CD4-positive, alpha-beta T cell treated with Interleukin-4 for 1 hour (primary cell): Measurements from ENCODE around the gene ELFN1.
A peak's percentile ranks its signal among the peaks of the same experiment; 100 is the strongest.

ENCODE experiments used
- DNase-seq, 2 donors: peaks; one replicate each; pipeline ENCODE4 v3.0.0-alpha.2; 2020 to 2022

The ELFN1 gene

DNA sequence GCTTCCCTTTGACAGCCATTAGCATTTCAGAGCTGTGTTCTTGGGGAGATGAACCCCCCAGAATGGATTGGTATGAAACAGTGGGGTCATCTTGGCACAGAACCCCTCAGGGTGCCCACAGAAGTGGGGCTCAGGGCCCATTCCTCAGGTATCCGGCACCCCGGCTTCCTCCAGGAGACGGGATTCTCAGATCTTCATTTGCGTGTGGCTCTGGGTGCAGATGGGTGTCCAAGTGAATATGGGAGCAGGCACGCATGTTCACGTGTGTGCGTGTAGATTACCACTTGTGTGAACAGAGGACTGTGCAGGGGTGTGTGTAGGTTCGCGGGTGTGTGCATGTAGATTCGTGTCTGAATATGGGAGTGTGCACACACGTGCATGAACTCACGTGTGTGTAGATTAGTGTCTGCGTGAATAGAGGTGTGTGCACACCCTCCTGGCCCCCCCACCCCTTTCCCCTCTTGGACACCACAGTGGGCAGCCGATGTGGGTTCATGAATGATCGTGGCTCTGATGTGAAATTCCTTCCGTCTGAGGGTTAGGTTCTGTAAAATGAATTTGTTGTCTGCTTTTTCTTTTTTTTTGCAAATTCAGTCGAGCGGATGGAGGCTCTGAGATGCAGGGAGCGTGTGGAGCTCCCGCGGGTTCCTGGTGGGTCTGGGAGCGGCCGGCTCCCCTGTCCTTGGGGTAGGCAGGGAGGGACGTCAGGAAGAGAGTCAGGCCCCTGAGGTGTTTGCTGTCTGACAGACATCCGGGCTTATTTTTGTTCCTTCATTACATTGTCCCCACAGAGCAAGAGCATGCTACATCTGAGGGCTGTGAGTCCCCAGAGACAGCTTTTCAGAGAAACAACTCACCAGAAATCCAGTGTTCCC is 7.4 kb downstream of the ELFN1 start:
- peak in 1 of 2 donors; percentile 5 for DNase-seq

DNA sequence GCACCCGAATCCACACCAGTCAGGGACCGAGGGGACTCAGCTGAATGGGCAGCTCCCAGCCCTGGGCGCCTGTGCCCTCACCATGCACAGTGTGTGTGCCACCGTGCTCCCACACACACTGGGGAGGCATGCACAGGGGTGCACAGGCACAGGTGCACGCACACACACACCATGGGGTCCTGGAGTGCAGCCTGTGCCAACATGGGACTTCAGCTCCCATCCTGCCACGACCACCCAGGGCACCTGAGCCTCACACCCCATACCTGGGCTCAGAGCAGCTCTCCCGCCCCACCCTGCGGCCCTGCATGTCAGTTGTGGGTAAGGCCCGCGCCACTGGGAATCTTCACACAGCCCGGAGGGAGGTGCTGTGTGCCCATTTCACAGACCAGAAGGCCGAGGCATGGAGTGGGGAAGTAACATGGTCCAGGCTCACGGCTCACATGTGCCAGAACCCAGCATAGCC is 8.0 kb downstream of the ELFN1 start:
- peak in 1 of 2 donors; percentile 6 for DNase-seq

DNA sequence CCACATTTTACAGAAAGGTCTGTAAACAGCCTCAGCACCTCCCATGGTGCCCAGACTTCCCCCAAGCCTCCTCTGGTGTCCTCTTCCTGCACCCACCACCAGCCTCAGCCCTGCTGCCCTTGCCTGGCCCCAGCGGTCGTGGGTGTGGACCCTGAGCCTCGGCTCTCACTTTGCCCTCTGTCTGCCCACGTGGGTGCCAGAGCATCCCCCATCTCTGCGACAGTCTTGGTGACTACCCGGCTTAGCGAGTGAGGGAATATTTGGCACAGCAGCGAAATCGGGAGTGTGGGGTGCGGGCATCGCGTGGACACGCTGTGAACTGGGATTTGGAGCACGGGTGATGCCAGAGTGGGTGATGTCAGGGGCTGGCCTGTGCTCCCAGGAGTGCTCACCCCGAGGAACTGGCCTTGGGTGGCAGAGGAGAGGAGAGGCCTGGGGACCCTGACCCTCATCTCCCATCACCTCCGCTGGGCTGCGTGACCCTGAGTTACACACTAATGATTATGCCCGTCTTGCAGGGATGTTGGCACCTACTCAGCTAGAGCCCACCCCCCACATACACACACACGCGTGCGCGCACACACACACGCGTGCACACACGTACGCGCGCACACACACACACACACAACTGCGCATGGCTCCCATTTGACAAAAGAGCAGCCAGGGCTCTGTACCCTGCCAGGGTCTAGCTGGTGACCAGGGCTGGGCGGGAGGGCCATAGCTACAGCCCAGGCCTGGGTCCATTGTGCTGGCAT is 8.7 kb downstream of the ELFN1 start:
- peak in 1 of 2 donors; percentile 5 for DNase-seq

DNA sequence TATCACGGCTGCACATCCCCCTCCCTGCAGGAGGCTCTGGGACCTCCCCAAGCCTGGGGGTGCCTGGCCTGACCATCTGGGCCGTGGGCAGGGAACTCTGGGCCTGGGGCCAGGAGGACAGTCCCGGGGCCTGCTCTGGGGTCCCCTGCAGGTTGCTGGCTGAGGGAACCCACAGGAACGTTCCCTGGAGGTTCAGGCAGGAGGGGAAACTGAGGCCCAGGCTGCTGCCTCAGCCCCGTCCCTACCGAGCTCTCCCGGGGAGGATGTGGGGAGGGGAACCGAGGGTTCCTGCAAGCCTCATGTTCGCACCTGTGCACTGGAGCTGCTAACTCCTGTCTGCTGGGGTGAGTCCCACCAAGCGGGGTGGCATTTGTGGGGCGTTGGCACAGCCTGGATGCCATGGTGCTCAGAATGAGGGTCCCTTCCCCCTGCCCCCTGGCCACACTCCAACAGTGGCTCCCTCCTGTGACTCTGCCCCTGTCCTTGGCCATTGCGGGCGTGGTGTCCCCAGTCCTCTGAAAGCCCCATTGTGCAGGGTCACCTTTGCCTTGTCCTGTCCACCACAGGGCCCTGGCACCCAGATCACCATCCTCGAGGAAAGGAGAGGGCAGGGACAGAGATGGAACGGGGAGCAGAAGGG is 9.4 kb downstream of the ELFN1 start:
- DNase-seq = peak in 1 of 2 donors; percentile 6

DNA sequence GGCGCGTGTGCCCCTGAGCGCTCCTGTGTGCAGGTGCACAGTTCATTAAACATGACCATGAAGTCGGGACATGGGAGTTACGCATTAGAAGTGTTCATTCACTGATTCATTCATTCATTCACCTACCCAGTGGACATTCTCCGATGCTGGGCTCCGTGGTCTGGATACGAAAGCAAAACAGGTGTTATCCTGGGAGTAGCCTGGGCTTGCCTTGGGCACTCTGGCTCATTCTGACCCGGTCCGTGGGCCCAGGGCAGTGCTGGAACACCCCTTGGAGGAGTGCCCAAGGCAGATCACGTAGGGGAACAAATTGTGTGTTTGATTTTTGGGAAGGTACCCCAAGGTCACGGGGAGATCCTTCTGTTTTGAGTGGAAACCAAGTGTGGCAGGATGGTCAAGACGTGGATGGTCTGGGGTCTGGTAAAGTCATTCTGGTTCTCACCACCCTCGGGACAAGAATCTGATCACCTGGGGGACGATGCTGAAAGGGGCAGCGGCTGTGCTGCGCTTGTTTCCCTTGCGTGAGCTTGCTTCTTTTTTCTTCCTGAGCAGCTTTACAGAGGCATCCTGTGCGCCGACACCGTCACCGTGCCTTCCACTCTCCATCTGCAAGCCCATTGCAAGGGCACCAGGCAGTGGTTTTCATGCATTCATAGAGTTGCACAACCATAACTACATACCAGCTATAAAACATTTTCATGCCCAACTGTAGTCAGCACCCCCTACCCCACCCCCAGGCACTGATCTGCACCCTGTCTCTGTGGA is 10.1 kb downstream of the ELFN1 start:
- DNase-seq = peak in 1 of 2 donors; percentile 1

DNA sequence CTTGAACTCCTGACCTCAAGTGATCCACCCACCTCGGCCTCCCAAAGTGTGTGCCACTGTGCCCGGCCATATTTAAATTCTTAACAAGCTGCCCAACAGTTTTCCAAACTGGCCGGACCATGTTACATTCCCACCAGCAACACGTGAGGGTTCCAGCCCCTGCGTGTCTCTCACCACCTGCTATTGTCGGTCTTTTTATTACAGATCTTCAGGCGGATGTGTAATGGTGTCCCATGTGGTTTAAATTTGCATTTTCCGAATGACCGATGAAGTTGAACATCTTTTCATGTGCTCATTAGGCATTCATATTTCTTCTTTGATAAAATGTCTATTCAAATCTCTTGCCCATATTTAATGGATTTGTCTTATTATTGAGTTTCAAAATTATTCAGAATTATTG is 11.5 kb downstream of the ELFN1 start:
- no peak for DNase-seq

DNA sequence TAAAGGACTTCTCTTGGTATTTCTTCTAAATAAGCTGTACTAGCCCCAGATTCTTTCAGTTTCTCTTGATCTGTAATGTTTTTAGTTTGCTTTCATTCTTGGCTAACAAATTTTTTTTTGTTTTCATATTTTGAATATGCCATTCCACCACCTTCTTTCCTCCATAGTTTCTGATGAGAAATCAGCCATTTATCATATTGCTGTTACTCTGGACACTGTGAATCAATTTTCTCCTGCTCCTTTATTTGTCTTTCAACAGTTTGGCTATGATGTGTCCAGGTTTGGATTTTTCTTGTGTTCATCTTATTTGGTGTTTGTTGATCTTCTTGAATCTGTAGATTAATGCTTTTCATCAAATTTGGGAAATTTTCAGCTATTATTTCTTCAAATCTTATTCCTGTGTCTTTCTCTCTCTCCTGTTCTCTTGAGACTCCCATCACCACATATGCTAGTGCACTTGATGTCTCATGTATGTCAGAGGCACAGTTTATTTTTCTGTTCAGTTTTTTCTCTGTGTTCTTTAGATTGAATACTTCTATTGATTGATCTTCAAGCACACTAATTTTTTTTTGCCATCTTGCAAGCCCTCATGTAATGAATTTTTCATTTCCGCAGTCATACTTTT is 15.0 kb downstream of the ELFN1 start:
- no peak for DNase-seq

DNA sequence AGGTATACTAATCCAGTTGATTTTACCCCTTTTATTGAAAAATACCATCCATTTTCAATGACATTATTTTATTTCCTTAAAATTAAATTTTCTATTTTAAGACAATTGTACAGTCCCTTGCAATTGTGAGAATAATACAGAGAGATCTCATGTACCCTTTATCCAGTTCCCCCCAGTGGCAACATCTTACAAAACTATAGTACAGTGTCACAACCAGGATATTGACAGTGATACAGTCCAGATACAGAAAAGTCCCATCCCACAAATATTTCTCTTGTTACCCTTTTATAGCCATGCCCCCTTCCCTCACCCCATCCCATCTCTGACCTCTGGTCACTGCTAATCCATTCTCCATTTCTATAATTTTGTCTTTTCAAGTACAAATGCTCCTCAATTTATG is 18.5 kb downstream of the ELFN1 start:
- no peak for DNase-seq

DNA sequence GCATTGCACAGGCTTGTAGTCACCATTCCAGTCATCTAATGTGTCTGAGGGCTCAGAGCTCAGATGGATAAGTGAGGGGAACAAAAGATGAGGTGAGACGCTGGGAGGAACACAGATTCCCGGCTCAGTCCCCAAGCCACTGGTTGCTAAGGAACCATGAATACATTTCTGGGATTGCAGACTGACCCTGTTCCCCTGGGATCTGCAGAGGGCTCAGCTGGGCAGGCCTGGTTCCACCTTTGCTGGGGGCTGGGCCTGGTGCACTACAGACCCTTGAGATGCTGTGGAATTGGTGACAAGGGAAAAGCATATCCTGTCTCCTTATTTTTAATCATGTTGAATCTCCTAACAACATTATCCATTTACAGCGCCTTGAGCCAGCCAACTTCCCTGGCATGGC is 19.2 kb downstream of the ELFN1 start:
- no peak for DNase-seq

DNA sequence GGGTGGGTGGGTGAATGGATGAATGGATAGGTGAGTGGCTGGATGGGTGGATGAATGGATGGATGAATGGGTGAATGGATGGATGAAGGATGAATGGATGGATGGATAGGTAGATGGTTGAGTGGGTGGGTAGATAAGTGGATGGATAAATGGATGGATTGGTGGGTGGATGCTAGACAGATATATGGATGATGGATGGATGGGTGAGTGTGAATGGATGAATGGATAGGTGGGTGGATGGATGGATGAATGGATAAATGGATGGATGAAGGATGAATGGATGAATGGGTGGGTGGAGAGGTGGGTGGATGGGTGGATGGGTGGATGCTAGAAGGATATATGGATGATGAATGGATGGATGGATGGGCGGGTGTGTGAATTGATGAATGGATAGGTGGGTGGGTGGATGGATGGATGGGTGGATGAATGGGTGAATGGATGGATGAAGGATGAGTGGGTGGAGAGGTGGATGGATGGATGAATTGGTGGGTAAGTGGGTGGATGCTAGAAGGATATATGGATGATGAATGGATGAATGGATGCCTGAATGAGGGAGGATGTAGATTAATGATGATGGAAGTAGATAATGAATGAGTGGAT is 20.4 kb downstream of the ELFN1 start:
- DNase-seq = no peak

DNA sequence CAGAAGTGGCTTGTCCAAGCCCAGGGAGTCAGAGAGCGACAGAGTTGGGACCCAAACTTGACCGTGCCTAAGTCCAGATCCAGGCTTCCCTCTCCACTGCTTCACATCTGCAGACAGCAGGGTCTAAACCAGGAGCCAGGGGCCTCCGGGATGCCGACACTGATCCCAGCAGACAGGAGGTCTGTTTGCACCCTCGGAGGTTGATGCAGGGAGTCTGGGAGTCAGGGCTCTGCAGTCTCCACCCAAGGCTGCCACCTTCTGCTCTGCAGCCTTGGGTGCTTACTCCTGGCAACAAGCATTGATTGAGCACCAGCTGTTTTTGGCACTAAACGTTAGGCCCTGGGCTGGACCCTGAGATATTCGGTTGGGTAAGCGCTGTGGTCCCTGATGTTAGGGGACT is 21.0 kb downstream of the ELFN1 start:
- DNase-seq = no peak

DNA sequence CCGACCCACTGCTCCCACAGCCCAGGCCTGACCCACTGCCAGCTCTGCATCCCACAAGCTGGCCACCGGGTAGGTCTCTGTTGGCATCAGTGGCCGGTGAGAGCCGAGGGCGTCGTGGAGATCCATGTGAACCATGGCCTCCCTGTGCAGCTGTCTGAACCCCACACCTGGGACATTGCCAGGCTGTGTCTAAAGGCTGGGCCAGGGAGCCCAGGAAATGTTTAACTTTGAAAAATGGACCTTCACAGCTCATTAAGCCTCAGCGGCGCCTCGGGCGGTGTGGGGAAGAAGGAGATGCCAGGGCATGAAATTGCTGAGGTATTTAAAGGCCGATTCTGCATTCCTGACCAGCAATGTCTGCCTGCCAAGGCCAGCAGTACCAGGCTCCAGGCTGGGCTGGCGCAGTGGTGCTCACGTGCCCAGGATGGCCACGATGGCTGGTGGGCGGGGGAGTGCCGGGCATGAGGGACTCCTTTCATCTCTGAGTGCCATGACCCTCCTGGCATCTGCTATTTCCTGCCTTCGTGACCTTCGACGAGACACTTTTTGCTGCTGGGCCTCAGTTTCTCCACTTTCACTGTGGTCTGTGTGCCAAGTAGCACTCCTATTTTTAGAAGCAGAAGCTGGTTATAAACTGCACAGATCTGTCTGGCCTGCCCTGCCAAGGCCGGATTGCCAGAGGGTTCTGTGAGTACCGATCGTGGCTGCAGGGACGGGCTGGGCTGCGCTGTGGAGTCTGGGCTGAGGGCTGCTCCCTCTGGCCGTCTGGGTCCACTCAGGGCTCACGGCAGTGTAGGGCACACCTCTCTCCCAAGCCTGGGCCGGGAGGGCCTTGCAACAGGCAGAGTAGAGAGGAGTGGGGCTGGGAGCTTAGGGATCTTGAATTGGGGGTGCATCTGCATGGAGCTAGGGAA is 21.8 kb downstream of the ELFN1 start:
- no peak for DNase-seq

DNA sequence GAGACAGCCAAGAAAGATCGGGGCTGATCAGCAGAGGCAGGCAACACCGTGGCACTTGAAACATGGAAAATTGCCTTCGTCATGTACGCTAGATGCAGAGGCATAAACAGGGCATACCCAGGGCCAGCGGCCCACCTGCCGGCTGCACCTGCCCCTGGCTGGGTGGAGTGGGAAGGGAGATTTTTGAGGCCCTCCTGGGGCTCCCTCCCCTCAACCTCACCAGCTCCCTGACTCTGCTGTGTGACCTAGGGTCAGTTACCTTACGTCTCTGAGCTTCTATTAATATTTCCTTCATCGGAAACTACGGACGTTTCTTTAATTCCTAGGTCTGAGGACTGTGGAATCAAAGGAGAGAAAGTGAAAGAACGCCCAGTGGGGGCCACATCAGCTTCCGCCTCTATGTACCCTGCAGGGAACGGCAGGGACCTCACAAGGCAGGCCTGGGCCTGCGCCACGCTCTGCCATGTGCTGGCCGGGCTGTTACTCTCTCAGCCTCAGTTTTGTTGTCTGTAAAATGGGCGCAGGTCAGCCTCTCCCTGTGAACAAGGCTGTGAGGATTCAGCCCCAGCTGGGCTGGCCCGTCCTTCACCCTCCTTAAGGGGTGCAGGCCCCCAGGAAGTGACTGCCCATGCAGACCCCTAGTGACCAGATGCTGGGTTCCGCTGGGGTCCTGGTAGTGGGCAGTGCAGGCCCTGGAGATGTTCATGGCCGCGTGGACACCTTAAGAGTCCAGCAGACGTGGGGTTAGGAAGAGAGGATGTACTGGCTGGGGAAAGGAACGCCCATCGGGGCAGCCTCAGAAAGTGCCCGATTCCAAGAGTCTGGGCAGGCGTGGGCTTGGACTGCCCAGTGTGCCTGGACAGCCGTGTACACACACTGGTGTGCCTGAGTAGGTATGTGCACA is 22.7 kb downstream of the ELFN1 start:
- DNase-seq = no peak

DNA sequence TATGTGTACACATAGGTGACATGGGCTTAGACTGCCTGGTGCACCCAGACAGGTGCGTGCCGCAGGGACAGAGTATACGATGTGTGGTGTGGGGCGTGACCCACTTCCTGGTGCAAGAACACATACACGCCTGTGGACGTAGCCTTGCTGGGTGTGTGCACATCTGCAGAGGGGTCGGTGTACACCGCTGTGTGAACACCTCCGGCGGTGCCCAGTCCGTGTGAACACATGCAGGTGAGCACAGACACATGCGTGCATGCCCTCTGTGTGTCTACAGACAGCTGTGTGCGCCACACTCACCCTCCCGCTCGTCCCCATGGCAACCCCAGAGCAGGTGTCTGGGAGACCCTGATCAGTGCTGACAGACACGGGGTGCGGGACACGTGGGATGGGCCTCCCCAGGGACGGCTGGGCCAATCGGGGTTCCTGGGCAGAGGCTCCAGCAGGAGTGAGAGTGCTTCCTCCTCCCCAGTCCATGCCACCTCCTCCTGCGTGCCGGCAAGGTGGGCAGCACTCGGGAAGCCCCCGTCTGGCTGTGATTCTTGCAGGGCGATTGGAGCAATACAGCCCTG is 23.4 kb downstream of the ELFN1 start:
- DNase-seq = no peak

DNA sequence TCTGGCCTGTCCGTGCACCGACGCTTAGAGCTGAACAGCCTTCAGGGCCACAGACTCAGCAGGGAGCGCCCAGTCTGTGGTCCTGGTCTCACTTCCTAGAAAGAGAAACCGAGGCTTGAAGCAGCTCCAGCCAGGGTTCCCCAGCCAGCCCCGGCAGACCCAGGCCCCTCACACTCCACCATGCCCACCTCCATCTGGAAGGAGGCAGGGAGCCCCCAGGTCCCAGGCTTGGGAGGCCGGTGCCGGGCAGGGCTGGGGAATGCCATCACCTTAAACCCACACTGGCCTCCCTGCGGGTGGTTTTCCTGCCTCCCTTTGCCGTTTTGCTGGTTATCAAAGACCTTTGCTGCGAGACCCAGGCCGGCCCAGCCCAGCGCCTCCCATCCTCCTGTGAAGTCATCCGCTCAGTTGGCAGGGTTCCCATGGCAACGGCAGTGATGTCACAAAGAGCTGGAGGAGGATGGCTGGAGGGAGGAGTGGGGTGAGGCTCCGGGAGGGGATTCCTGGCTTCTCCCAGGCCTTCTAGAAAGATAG is 24.0 kb downstream of the ELFN1 start:
- no peak for DNase-seq

DNA sequence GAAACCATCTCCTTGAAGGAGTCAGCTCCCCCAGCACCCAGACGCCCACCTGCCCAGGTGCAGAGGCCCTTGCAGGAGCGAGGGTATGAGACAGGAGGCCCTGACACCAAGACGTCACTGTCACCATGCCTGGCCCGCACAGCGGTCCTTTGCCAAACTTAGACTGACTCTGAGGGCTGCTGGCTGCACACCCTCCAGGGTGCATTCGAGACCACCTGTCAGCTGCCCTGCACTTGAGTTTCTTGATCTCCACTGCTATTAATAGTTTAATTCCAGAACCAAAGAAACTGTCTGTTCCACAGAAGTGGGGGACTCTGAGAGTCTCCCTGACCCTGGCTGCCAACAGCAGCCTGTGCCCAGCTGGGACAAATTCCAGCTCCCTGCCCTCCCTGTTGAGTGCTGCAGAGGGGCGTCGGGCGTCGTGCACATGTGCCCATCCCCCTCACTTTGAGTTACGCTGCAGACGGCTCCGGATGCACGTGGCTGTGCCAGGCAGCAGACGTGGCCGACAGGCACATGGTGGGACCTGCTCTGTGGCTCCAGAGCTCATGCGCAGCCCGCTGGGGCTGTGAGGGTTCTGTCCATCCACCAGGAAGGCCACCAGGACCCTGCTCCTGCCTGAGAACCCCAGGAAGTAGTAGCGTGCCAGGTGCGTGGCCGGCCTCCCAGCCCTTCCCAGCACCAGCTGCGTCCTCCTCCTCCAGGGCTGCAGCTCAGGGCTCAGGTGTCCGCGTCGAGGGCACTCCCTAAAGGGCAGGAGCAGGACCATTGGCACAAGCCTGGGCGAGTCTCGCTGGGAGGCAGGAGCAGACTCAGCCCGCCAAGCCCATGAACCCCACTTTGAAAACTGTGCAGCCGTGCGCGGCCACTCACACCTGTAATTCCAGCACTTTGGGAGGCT is 24.8 kb downstream of the ELFN1 start:
- no peak for DNase-seq

DNA sequence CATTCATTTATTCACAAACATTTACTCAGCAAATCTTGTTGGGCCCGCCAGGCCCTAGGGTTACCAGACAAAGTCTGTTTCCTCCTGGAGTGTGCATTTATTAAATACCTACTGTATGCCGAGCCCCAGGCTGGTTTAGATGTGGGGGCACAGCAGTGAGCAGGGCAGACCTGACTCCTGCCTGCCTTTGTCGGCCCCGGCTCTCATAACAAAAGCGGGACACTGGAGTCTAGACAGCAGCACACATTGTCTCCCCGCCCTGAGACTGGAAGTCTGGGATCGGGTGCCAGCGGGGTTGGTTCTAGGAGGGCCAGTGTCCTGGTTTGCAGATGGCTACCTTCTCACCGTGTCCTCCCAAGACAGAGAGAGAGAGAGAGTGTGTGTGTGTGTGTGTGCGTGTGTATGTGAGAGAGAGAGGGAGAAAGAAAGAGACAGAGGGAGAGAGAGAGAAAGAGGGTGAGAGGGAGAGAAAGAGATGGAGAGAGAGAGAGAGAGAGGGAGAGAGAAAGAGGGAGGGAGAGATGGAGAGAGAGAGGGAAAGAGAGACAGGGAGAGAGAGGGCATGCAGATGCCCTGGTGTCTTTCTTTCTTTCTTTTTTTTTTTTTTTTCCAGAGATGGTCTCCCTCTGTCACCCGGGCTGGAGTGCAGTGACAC is 25.9 kb downstream of the ELFN1 start:
- no peak for DNase-seq
